Cardiac muscle cell (in vitro differentiated cells and primary cell): ENCODE results near the gene FAM72A. TPM values are rescaled to one million over a fixed set of nuclear protein-coding genes. Genes with fewer than 3 reads are reported as not detected.
"Not testable (repeated sequence)": the region's sequence is repeated elsewhere in the genome, so short reads cannot be mapped to it uniquely, and the experiment has no call there.

Experiments
- DNase-seq, 2 donors: peaks; one replicate each; pipeline versions ENCODE4 v3.0.0 to v3.0.0-alpha.2; 2010 to 2017; ENCODE audit warnings: low read depth in 1 of 2, low spot score in 1 of 2
- H3K27ac ChIP-seq: fragments of 200-600 bp; sonication (generic); 2 replicates; pipeline ENCODE4 v1.5.1; 2016
- H3K27me3 ChIP-seq: fragments of 200-600 bp; sonication (generic); 2 replicates; pipeline ENCODE4 v1.6.0; 2016; ENCODE audit warnings: control low read depth
- H3K36me3 ChIP-seq: fragments of 200-600 bp; sonication (generic); 2 replicates; pipeline ENCODE4 v1.5.1; 2016; ENCODE audit warnings: control low read depth
- H3K4me1 ChIP-seq: fragments of 200-600 bp; sonication (generic); 2 replicates; pipeline ENCODE4 v1.8.1; 2017; ENCODE audit warnings: low read depth, mild to moderate bottlenecking, mixed run types
- H3K4me3 ChIP-seq: fragments of 200-600 bp; sonication (generic); 2 replicates; pipeline ENCODE4 v1.5.1; 2016; ENCODE audit warnings: mild to moderate bottlenecking
- H3K9me3 ChIP-seq: fragments of 200-600 bp; sonication (generic); 2 replicates; pipeline ENCODE4 v1.5.1; 2017; ENCODE audit warnings: low read depth, mild to moderate bottlenecking, control low read depth
- polyA plus RNA-seq: library from polyadenylated mRNA; unstranded; fragments of >200 nt; fragmentation: Nextera tagmentation; extraction: Ambion mirVana; gene quantifications from 2 replicates; pipeline ENCODE4 v1.2.1, GENCODE V29; 2016
- total RNA-seq: library from RNA; depleted of rRNA; stranded (reverse); fragments of >200 nt; gene quantifications from 2 replicates; pipeline ENCODE4 v1.2.3, GENCODE V29; 2016

FAM72A gene
- total and polyA plus RNA-seq, 2 experiments from 2014 or later = 3.4 to 9.6 TPM

DNA sequence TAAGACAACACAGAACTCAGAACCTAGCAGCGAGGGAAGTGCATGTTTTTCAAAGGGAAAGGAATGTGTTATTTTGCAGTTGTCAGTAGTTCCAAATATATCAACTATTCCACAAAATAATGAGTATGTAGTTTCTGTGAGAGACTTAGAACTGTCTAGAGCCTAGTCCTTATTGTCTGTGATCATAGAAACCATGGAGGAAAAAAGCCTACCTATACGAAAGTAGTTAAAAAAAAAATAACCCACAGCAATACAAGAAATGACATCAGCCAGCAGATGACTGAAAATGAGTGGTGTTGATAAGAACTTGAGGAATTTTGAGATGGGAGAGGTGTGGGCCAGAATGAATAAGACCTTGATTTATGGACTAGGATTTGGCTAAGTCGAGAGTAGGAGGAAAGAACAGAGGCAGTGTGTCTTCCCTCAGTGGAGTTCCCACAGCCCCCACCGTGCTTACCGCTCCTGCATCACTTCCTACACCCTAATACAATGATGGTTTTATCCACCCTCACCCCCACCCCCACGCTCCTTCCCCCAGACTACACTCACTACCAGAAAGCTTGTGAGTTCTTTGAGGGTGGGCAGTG, 21.6 kb upstream of the FAM72A start:
- not testable (repeated sequence) for DNase-seq, H3K27ac ChIP-seq, H3K36me3 ChIP-seq, H3K9me3 ChIP-seq, H3K27me3 ChIP-seq, H3K4me1 ChIP-seq, H3K4me3 ChIP-seq

DNA sequence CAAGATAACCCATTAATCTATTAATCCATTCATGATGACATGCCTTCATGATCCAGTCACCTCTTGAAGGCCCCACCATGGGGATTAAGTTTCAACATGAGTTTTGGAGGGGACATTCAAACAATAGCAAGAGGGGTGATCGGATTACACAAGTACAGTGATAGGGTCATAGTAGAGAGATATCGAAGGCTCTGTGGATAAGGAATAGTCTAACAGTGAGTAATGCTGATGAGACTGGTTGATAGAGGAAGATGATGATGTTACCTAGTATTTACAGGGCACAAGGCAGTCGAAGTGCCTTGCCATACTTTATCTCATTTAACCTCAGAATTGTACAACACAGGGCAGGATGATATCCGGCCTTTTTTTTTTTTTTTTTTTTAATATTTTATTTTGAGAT, 18.9 kb upstream of the FAM72A start:
- not testable (repeated sequence) for H3K4me1 ChIP-seq, H3K27ac ChIP-seq, H3K9me3 ChIP-seq, H3K4me3 ChIP-seq, H3K27me3 ChIP-seq, DNase-seq, H3K36me3 ChIP-seq

DNA sequence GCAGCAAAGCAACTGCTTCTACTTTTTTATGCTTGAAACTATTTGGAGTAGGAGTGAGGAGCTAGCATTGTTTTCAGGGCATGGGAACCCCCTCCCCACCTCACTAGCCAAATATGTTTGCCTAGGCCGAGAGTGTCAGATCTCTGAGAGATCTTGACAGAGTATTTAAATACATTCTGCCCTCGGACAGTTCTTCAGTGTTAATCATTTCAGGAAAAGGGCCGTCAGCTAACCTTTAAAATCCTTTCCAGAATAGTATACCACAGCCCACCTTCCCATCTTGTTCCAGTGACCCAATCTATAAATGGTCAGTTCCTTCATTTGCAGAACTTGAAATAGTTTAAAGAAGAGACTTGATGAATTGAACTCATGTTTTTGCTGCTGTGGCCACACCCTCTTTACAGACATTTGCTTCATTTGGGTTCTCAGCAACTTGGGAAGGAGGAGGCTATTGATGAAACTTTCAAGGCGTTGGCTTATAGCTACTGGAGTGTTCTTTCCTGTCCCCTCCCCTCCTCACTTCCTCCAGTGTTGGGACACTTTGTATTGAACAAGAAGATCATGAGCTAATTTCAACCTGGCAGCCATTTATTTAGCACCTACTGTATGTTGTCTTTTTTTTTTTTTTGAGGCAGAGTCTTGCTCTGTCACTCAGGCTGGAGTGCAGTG, 17.8 kb upstream of the FAM72A start:
- not testable (repeated sequence) for H3K9me3 ChIP-seq, H3K4me1 ChIP-seq, H3K27me3 ChIP-seq, H3K36me3 ChIP-seq, H3K4me3 ChIP-seq, H3K27ac ChIP-seq
- peak in 1 of 2 donors; percentile 3 for DNase-seq

DNA sequence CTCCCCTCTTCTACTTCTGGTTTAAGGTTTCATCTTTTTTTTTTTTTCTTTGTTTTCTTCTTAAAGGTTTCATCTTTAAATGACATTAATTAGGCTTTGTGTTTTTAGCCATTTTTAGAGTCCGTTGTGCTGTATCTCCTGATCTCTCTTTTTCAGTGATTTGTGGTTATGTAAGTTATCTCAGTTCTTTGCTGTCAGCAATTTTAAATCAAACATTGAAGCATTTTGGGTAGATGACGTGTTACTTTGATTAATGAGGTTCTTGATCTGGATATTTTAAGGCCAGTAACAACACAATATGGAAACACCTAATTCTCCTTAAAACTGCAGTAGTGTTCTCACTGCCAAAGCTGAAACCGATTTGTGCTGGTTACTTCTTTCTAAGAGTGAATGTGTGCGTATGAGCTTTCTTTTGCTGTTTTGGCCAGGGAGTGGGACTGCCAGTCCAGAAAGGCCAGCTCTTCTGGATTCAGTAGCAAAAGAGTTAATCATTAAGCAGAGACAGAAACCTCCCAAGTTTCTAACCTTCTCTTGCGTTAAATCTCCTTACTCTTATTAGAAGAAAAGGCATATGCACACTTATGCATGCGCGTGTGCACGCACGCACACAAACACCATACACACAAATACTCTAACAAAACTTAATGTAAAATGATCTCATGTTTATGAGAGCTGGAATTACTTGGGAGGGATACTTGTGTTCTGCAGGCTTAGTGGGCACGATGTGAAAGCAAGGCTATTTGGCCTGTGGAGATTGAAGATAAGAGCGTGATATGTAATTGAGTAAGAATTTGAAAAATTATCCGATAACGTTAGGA, 17.1 kb upstream of the FAM72A start:
- H3K4me1 ChIP-seq, H3K9me3 ChIP-seq, DNase-seq, H3K4me3 ChIP-seq, H3K27me3 ChIP-seq, H3K36me3 ChIP-seq, H3K27ac ChIP-seq: not testable (repeated sequence)

DNA sequence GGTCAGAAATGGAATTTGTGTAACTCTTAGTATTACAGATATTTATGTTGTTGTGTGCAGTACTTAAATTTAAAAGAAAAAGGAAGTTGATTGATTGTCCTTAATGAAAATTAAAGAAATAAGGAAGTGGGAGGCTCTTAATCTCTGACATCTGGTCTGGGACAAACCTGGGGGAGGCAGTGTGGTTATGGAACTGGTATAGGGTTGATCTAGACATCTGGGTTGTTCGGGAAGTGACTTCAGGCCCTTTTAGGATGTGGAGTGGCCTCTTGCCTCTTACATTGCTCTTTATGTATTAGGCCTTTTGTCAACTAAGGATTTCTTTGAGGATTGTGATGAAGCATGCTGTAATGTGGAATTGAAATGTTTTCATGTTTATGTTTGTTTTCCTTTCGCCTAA, 16.1 kb upstream of the FAM72A start:
- not testable (repeated sequence) for H3K27ac ChIP-seq, H3K9me3 ChIP-seq, H3K4me3 ChIP-seq, H3K27me3 ChIP-seq, H3K36me3 ChIP-seq, DNase-seq, H3K4me1 ChIP-seq

DNA sequence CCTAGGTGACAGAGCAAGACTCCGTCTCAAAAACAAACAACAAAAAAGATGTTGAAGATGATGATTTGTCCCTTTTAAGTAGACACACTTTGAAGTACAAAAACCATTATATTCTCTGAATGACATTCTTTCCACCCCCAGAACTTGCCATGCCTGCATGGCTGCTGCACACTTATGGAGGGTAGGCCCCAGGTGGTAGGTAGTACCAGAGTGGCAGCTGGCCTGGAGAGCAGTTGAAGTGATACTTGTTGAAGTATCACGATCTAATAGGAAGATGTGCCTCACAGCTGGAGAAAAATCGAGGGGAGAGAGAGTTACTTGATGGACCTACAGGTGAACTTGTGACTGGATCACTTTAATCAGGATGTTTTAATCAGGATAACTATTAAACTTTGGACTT, 15.6 kb upstream of the FAM72A start:
- not testable (repeated sequence) for H3K9me3 ChIP-seq, H3K4me1 ChIP-seq, DNase-seq, H3K27ac ChIP-seq, H3K36me3 ChIP-seq, H3K4me3 ChIP-seq, H3K27me3 ChIP-seq

DNA sequence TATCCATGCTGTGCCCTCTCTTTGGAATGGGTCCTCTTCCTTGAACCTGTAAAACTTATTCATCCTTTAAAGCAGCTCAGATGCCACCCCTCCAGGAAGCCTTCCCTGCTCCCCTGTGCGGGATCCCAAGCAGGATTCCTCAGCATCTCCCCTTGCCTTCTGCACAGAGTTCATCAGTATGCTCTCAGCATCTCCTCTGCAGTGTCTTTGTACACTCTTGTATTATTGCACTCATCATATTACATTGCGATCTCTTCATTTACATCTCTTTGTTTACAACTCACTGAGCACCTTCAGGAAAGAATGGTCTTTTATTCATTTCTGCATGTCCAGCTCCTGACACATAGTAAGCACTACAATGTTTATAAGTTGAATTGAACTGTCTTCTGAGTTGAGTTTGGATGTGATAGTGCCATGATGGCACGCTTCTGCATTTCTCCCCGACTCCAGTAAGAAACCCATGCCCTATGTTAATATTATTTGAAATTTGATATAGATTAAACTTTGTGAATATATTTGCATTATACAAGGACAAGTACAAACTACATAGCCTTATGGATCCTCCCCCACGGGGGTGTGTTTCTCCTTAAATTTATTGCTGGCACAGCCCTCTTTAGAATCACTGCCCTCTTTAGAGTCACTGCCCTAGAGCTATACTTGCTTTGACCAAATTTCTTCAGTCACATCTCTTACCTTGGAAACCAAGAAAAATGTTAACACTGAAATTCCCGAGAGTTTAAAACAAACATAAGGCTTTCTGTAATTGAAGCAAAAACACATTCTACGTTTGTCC, 13.2 kb upstream of the FAM72A start:
- H3K36me3 ChIP-seq, H3K4me1 ChIP-seq, H3K27ac ChIP-seq, H3K9me3 ChIP-seq, H3K4me3 ChIP-seq, DNase-seq, H3K27me3 ChIP-seq: not testable (repeated sequence)

DNA sequence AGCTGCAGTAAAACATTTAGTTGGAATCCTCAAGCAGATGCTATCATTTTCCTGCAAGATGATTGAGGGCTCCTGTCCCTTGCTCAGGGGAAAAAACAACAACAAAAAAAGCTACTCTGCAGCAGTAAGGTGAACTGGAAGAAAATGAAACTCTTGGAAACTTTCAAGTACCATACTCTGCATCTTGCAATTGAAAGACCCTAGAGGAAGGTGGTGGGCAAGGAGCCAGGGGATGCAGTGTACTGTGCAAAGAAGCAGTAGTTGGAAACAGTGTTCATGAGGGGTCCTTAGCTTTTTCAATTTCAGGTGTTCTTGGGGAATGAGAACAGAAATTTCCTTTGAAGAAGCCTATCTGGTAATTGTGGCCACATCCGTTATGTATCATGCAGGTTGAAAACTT, 8.2 kb upstream of the FAM72A start:
- H3K9me3 ChIP-seq, DNase-seq, H3K4me1 ChIP-seq: not testable (repeated sequence)

DNA sequence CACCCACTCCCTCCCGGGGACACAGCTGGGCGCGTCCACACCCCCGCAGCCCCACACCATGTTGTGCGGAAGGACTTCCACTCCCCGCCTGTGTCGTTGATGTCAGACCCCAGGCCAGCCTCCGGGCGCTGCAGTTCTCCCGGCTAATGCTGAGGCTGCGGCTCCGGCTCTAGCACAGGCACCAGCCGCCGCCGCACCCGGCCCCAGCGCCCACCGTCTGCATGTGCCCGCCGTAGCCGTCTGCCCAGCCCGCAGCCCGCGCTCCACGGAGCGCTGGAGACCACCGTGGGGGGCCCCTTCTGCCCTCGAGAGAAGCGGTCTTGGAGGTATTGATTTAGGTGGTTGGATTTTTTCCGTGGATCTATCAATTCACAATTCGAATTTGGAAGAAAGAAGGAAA, 2.9 kb upstream of the FAM72A start:
- DNase-seq, H3K9me3 ChIP-seq, H3K27me3 ChIP-seq, H3K27ac ChIP-seq, H3K4me1 ChIP-seq, H3K36me3 ChIP-seq: not testable (repeated sequence)
- peak overlapping the region; percentile 22 for H3K4me3 ChIP-seq

More for the DNA sequence above, 8.2 kb upstream of the FAM72A start:
- H3K4me3 ChIP-seq, H3K36me3 ChIP-seq, H3K27me3 ChIP-seq, H3K27ac ChIP-seq: not testable (repeated sequence)

DNA sequence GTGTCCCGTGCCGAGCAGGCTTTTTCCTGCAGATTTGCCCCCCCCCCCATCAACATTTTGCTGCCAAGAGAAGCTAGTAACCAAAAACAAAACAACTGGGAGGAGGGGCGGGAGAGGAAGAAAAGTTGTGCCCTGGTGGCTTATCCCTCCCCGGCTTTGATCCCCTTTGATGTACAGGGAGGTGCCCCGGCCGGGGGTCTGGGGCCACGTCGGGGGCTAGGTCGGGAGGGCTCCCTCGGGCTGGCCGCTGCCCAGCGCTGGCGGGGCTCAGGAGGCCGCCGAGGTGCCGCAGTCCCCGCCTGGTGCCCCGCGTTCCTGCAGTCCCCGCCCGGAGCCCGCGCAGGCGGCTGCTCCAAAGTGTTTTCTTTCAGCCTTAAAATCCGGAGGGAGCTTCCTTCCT, 2.2 kb upstream of the FAM72A start:
- H3K9me3 ChIP-seq, H3K27me3 ChIP-seq, H3K36me3 ChIP-seq, H3K27ac ChIP-seq, H3K4me1 ChIP-seq: not testable (repeated sequence)
- H3K4me3 ChIP-seq = peak overlapping the region; percentile 52
- peak; percentile 12 to 46 for DNase-seq

DNA sequence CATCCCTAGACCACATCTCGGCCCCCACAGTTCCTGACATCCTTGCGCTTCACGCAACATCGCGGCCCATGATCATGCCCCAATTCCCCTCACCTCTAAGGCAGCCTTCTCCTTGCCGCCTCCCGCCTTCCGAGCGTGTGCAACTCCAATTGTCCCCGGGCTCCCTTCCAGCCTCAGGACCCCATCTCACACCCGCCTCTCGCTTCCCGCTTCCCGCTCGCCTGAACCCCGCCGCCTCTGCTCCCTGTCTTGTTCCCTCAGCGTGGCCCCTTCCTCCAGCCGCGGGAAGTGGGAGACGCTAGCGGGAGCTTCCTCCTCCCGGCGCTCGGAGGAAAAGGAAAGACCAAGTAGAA, 1.5 kb upstream of the FAM72A start:
- H3K27me3 ChIP-seq, H3K27ac ChIP-seq, H3K4me1 ChIP-seq, DNase-seq, H3K9me3 ChIP-seq, H3K36me3 ChIP-seq: not testable (repeated sequence)
- H3K4me3 ChIP-seq = peak overlapping the region; percentile 32

DNA sequence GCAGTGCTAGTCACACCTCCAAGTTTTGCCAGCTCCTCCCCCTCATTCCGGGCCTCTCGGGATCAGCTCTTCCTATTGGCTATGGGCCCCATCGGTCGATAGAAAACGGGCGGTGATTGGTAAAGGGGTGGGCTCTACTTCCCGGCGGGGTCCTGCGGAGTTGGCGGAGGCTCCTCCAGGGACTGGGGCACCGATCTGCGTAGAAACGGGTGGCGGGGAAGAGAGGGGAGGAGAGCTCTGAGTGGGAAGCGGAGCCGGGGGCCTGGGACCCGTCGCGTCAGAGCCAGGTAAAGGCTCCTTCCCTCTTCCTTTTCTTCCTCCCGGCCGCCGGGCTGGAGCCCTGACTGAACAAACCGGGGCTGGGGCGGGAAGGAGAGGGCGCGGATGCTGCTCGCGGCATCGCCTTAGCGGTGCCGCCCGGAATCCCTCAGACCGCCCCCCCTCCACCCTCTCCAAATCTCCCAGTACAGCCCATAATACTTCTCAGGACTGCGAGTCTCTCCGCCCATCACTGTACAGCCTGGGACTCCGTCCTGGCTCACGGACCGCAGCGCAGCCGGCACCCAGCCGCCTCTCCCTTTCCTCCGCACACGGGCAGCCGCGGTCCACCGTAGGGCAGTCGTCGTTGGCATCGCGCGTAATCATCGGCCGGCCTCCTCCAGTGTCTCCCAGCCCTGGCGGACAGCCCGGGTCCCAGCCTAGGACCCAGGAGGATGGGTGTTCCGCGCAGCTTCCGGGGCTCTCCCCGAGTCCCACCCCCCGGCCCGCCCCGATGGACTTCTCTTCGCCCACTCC, 922 bp upstream of the FAM72A start, which contains the start of gene SRGAP2:
Gene SRGAP2, plus strand, starts transcription at position 178 of the 795 bp plus-strand sequence. CDS start 2,430 bp downstream, outside the sequence.
- H3K4me3 ChIP-seq = peak within 1 kb of the TSS; percentile 54
- H3K27me3 ChIP-seq, H3K9me3 ChIP-seq, H3K27ac ChIP-seq, H3K36me3 ChIP-seq, H3K4me1 ChIP-seq: not testable (repeated sequence)
- DNase-seq = peak; percentile 34 to 72

DNA sequence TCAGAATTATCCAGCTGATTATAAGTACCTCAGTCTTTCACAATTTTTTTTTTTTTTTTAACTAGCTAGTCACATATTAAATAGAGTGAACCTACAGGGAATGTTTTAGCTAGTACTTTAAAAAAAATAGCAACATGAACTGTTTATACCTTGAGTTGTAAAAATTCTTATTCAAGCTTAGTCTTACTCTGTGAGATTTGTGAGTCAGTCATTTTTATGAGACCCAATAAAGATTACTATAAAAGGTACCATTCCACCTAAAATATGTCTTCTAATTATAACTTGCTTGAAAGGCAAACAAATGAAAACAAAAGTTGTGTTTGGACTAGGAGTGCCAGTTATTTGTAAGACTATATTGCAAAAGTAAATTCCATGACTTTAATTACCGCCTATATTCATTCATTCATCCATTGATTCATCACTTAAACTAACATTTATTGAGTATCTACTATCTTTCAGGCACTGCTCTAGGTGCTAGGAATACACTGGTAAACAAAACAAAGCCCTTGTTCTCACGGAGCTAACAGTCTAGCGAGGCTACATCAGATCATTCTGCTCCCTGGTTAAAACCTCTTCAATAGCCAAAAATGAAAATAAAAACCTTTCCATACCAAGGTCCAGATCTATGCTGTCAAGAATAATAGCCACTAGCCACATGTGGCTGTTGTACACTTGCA, 5.8 kb downstream of the FAM72A start:
- not testable (repeated sequence) for DNase-seq, H3K36me3 ChIP-seq, H3K9me3 ChIP-seq, H3K27me3 ChIP-seq, H3K4me3 ChIP-seq, H3K4me1 ChIP-seq, H3K27ac ChIP-seq
